ENCODE measurements around the gene STARD13.
A peak's percentile ranks its signal among the peaks of the same experiment; 100 is the strongest.

The STARD13 gene

DNA sequence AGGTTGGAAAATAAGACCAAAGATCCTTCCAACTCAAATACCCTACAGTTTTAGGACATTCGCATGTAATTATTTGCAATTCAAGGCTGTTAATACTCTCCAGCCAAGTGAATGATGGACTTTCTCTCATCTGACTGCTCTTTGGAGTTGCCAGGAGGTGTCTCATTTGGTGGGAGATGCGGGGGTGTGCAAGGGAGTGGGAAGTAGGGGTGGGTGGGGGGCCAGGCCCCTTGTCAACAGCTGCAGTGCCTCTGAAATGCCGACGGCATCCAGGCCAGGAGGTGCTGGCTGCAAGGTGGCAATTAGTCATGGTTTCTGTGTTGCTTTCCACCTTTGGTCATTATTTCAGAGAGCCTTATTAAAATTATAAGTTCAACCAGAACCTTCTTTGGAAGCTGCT lies 147.8 kb downstream of the STARD13 start:
- DNase-seq: no peak

DNA sequence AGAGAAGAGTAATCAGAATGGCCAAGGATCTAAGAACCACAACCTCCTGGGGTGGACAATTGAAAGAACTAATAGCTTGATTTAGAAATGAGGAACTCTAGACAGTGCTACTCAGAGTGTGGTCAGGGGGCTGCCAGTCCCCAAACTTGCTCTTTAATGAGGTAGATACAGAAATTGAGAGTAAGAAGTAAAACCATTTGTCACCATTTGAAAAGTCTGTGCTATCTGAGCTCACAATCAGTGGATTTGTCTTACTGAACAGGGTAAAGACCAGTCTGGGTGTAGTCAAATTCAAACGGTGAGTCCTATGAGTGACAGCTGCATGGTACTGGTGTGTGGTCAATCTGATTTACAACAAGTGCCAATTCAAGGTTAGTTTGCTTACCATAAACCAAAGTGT lies 150.5 kb downstream of the STARD13 start:
- no peak for DNase-seq

DNA sequence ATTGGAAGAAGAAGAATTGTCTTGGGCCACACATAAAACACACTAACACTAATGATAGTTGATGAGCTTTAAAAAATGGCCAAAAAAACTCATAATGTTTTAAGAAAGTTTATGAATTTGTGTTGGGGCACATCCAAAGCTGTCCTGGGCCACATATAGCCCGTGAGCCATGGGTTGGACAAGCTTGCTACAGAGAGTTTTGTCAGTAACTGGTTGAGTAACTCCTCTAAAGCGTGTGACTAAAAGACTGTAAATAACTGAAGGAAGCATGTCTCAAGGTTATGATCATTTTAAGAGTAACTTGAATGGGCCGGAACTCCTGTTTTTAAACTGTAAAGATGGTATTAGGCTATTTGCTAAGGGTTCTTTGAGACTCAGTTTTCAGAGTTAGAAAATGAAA lies 151.3 kb downstream of the STARD13 start:
- no peak for DNase-seq

DNA sequence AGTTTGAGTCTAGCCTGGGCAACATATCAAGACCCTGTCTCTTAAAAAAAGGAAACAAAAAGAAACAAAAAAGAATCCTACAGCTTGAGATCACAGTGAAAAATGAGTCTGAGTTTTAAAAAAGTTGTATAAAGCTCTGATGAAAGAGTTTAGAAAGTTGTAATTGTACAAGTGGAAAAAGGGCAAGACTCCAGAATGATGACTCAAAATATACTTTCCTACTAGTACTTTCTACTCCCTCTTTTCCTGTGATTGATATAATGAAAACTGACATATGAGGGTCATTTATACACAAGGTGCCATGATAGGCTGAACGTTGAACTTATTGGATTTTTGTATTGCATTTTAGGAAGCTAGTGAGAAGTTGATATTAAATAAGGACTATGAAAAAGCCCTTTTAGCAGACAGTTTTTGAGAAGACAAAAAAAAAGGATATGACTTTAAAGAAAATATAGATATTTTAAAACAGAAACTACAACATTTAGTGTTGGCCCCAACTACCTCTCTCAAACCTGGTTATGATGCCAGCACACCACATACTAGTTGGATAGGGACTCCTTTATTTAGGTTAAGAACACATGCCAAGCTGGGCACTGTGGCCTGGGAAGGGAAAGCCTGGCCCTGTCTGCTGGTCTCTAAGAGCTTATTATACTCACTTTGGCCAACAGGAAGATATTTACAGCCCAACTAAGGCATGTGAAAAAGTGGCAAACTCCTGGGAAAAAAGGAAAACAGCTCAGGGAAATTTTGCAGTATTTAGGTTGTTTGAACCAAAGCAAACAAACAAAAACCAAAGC lies 152.7 kb downstream of the STARD13 start:
- DNase-seq: no peak

DNA sequence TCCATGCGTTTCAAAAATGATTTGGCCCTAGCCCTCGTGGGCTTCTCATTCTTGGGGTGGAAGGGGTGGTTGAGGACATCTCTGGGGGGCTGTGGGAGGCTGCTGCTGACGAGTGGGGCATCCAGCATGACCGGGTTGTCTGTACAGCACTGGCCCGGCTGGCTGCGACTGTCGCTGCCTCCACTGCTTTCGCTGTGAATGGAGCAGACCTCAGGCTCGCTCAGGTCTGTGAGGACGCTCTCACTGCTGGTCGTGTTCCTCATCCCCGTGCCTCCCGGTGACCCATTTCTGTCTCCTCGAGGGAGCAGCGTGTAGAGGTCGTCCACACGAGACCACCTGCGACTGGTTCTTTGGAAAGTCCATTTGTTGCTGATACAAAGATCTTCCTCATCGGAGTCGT lies 155.7 kb downstream of the STARD13 start:
- DNase-seq: no peak

DNA sequence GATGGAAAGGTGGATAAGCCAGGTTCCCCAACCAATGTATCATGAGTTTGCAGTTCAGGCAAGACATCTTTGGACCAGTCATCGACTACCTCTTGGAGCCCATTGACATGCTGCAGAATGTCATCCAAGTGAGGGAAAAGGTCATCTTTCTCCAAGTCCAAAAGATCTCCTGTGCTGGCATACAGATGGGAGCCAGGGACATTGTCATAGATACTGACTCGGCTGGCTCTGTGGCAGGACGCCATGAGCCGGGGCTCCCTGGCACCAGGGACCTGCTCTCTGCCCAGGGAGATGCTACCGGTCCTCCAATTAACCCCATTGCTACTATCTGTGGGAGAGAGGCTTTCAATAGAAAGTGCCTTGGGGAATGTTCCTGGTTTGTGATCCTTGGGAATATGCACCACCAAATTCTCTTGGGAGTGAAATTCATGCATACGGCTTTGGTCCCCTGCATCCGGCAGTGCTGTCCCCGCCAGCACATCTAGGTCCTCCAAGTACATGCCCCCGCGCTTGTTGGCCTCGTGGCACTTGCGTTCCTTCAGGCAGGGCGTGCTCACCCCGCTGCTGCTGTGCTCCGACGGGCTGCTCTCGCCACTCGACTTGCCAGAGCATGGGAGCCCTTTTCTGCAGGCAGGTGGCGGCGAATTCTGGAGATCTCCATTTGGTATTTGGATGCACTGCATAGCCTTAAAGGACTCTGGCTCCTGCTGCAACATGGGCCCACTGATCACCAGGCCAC lies 156.3 kb downstream of the STARD13 start:
- DNase-seq: no peak

DNA sequence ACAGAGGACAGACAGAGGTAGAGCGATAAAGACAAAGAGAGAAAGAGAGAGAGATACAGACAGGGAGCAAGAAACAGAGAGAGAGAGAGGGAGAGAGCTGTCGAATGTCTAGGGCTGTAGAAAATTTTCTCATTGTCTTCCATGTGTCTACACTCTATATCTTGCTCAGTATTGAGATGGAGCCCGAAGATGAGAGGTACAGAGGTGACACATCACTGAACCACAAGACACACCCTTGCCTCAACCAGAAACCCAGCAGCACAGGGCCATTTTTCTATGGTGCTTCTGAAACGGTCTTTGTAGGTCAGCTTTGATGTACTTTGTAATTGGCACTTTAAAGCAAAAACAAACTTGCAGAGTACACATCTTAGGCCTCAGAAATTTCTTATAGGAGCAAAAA lies 157.4 kb downstream of the STARD13 start:
- no peak for DNase-seq

DNA sequence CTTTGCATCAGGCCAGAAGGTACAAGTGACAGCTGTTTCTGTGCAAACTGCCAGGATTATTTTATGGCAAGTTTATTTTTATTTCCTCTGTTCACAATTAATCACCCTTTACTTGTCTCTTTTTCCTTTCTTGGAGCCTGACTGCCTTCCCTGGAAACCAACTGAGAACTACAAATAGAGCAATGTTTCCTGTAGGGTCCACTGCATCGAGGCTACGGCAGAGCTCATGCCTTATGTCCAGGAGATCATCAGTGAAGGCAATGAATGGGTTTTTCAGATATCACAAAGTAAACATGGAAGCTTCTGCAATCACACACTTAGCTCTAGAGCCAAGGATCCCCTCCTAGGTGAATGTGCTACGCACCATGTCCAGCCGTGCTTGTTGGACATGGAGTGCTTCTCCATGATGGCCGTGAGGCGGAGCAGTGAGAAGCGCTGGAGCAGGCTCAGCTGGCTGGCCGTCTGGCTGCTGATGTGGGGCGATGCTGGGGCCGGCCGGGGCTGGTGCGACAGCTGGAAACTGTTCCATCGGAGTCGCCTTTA lies 158.5 kb downstream of the STARD13 start:
- no peak for DNase-seq

DNA sequence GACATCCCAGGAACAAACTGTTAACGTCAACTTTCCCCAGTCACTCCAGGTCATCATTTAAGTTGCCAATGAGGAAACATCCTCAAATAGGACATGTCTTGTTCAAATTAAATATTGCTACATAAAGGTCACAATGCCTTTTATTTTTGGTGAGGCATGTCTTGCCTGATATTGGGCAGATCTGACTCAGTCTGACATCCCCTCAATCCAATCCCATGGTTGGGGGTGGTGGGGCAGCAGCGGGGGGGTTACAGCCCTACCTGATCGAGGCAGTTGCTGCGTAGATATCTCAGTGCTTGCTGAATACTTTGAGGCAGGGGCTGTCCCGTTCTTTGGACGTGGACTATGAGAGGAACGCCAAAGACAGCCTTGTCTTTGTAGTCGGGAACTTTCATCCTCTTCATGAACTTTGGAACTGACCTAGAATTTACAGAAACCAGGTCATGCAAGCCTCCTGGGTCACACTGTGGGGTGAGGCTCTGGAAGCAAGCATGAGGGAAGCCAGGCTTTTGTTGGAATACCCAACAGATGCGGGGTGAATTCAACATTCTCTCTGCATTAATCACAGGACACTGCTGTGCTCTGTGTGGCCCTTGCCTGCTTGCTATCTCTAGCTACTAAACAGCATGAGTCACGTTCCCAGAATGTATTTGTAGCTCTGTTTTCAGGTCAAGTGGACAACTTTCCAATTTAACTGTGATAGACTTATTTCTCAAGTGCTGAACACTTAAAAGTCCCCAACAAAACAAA lies 159.6 kb downstream of the STARD13 start:
- no peak for DNase-seq

DNA sequence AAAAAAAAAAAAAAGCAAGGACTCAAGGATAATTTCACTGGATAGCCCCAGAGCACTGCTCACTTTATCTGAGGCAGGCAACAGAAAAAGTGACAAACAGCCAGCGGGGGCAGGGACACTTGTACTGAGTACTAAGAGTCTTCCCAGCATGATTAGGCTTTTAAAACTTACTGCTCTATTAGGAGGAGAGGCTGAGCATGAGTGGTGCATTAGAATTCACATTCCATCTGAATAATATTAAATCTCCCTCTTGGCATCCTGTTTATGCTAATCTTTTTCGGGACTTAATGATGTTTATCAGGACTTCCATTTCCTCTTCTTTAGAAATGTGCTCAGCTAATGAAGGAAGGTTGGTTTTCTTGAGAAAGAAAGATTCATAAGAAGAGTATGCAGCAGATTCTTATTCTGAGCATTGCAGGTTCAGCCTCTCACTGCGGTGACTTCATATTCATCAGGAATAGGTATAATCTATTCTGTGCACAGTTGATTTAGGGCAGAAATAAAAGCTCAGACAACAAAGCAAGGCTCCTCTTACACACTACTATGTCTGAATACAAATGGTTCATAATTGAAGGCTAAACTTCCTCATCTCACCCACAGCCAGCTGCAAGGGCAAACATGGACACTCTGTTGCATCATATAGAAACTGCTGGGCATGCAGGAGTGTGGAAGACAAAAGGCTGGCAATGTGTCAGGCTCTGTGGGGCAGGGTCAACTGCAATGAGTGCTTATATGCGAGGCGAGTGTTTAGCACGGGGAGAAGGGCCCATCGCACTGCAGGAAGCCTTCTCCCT lies 162.3 kb downstream of the STARD13 start:
- DNase-seq: peak in 1 of 2 experiments; percentile 47

DNA sequence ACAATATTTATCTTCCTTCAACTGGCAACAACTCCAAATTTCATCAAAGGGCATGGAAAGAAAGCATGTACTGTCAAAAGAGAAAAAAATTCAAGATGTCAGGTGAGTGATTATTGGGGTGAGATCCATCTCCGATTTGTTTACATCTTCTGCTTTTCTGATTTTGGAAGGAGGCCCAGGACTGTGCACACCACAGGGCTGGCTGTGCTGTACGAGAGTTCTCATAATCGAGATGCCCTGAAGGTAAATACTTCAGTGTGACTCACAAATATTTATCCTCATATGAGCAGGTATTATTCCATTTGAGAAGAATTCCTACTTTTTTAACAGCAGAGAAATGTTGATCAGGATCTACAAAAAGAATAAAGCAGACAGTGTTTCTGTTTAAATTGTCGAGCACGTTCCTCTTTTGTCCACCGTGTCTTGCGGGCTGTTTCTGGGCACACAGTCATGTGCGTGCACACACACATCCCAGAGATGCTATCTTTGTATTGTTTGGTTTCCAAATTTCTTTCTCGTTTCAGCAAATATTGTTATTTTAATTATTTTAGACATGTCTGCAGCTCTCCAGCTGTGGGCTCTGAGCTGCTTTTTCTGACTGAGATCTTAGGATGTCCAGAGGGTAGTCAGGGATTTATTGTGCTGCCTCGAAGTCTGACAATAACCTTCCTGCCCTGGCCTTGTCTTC lies 165.6 kb downstream of the STARD13 start:
- no peak for DNase-seq

DNA sequence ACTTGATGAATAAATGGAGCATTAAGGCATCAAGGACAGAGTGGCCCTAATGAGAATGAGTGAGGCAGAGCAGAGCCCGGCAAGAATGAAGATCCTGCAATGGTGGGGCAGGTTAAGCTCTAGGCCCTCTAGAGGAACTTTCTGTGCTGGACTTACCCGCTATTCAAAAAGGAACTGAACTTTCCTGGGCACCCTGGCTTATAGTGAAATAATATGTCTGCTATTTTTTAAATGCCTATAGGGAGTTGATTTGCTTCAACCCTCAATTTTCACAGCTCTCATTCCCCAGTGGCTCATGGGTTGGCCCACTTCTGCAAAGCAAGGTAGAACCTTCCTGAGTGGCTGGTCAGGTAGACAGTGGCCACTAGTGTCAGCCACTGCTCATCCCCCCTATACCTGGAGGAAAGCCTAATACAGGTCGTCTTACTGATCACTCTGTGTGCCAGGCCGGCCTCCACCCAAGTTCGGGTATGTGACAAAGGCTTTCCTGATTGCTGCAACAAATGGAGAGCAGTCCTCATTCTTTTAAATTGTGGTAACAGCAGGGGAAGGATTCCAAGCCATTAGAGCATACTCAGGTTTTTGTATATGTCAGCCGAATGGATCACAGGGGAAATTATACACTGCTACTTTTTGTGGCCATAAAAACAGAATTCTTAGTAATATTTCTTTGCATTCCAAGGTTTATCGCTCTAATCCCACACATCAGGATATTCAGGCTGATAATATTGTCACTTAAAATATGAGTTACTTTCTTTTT lies 166.4 kb downstream of the STARD13 start:
- no peak for DNase-seq

DNA sequence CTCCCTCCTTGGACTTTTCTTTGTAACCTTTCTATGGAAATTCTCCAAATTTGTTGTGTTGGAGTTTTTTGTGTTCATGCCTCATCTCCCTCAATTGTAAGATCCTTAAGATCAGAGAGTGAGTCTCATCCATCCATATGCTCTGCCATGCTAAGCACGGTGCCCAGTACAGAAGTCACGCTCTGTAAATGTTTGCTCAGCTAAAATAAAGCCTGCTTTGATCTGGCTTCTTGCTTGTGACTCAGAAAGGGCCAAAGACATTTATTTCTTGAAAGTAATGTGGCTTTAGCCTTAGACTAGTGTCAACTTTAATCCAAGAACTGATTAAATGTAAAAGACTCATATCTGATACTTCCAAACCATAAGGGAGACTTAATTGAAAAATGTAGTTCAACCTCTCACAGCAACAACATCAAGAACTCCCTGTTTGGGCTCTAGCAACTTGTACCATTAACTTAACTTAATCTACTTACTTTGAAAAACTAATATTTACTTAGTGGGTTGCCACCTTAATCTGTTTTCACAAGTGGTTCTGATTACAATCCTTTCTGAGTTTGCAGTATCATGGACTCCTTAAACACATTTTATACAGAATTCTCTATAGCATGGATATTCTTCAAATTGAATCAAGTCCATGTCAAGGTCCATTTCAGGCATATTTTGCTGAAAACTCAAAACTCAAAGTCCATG lies 169.1 kb downstream of the STARD13 start:
- no peak for DNase-seq

DNA sequence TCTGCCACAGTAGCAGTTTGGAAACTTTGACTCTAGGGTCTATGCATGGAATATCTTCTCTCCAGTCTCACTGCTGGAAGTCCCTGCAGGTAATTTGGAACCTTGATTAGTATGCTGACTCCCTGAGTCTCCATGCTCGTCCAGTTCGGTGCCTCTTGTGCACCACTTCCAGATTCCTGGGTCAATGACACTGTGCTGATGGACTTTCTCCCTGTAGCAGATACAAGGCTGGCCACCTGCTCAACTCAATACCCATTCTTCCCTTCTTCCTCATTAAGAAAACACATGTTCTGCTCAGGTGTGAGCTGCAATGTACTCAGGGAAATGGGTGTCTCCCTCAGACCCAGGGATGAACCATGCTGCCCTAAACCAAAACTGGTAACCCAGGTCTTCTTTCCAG lies 170.3 kb downstream of the STARD13 start:
- no peak for DNase-seq

DNA sequence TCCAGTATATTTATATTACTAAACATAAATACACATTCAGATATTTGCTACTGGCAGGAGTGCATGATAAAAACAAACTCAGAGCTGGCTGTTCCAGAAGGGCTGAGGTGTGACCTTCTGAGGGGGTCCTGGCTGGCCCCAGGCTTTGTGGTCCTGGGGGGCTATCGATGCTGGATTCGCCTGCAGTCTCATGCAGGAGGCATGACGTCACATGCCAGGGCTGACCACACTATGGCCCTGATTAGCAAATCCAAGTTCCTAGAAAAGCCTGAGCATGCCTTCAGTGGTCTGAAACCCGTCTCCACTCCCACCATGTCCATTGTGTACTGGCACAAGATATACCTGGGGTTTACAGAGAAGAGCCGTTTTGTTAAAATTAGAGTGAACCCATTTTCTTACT lies 171.4 kb downstream of the STARD13 start:
- no peak for DNase-seq

DNA sequence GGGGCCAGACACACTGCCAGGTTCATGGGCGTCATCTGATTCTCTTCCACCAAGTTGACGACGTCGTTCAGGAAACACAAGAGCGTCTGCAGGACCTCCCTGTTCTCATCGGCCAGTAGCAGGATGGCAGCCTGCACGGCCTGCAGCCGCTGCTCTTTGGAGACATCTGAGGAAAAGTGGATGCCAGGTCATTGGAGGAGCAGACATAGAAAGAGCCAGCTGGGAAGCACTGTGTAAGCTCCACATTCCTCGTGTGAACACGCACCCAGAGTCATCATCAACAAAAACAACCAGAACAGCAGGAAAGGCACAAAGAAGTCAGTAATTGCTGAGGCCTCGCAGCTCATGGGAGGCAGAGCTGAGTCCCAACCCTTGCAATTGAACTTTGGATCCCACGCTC lies 172.8 kb downstream of the STARD13 start:
- DNase-seq: no peak

DNA sequence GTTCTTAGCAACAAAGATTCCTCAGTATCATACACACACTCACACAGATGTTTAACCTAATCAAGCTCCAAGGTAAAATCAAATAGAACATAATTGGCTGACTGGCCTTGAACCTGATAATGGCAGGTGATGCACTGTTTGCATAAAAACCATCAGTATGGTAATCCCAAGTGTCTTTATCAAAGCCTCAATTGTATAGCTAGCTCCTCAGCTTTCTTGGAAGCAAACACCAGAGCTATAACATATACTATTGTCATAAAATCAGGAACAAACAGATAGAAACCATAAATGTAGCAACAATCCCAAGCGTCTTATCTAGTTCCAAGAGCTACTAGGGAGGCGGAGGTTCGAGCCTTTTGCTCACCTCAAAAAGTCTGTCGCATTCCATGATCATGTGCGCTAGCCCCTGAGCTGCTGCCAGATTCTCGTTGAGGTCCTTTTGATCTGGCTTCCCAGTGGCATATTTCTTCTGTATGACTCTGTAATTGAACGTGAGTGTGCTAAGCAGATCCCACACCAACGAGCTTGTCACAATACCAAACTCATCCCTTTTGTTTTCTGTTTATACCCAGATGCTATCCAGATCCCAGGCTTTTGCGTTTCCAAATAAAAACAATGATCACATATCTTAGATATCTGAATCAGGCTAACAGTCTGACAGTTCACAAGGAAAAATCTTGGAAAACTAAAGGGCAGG lies 174.0 kb downstream of the STARD13 start:
- no peak for DNase-seq

DNA sequence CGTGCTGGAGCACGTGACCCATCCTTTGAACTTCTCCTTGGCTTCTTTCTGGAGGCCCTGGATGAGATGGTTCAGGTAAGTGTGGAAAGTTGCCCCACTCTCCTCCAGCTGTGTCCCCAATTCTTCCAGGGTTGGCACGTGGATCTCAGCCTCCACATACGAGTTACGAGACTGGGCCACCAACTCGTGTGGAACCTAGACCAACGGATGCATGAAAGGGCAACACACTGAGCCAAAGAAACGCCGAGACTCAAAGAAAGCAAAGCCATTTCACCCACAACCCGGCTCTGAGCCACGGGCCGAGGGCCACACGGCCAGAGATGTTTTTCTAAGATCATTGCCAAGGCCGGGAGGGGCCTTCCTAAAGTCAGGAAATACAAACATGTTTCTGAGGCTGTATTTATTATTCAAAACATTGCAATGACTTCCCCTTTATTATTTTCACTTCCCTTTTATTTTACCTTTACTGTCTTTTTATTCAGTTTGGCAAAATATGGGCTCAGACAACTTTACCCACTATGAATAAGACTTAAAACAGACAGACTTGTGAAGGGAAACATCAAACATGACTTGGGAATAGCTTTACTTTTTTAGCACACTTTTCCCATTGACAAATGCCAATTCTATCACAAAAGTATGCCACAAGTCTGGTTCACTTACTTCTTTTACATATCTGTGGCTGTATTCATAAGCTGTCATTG lies 174.7 kb downstream of the STARD13 start:
- DNase-seq: no peak

DNA sequence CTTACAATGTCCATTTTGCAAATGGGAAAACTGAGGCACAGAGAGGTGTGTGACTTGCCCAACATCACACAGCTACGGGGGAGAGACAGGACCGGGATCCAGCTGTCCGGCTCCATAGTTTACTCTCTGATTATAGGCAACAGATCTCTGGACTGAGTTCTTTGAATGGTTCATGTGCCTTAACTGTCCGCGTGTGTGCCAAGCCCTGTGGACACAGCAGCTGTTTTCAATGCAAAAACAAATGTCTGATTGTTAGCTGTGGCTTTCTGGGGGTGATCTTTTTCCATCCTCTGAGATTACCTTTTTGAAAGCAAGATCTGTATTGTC lies 175.2 kb downstream of the STARD13 start:
- no peak for DNase-seq
